PC-9 (cell line): ENCODE results near the gene OR4F6.

Source experiments
- CTCF ChIP-seq: fragments of 200-600 bp; sonication (generic); conservative IDR thresholded peaks from 2 replicates; pipeline ENCODE4 v1.6.1; 2017; ENCODE audit warnings: mixed run types, antibody characterized with exemption, mild to moderate bottlenecking, moderate library complexity
- EZH2 ChIP-seq: fragments of 200-600 bp; sonication (generic); IDR thresholded peaks from 2 replicates; pipeline ENCODE4 v1.8.0; 2017; ENCODE audit warnings: antibody characterized with exemption, low read depth

DNA sequence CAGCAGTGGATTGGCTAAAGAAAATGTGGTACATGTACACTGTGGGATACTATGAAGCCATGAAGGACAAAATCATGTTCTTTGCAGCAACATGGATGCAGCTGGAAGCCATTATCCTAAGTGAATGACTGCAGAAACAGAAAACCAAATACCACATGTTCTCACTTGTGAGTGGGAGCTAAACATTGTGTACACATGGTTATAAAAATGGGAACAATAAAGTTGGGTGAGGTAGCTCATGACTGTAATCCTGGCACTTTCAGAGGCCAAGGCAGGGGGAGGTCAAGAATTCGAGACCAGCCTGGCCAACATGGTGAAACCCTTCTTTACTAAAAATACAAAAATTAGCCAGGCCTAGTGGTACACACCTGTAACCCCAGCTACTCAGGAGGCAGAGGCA, 3.6 kb upstream of the OR4F6 start:
- TF ChIP-seq EZH2 (no peak), CTCF (no peak)
